Loucy (cell line): ENCODE results near the gene OSBPL1A.
A peak's percentile ranks its signal among the peaks of the same experiment; 100 is the strongest.

ENCODE experiments used
- H2AFZ ChIP-seq: fragments of 200-600 bp; sonication (generic); 2 replicates; pipeline ENCODE4 v1.6.0; 2016; ENCODE audit warnings: antibody characterized with exemption, mild to moderate bottlenecking, low read length, moderate library complexity
- H3F3A ChIP-seq: fragments of 200-600 bp; 2 replicates; pipeline ENCODE4 v1.6.0; 2016; ENCODE audit warnings: antibody characterized with exemption, low read depth, mild to moderate bottlenecking
- H3K27me3 ChIP-seq: fragments of 200-600 bp; sonication (generic); 2 replicates; pipeline ENCODE4 v1.6.1; 2014; ENCODE audit warnings: low read length, mild to moderate bottlenecking; ENCODE audit not compliant: insufficient read depth, poor library complexity, severe bottlenecking
- H3K36me3 ChIP-seq: fragments of 200-600 bp; sonication (generic); 2 replicates; pipeline ENCODE4 v1.6.1; 2016; ENCODE audit warnings: low read length; ENCODE audit not compliant: insufficient read depth
- H3K4me1 ChIP-seq: fragments of 200-600 bp; sonication (generic); 2 replicates; pipeline ENCODE4 v1.5.1; 2014; ENCODE audit warnings: low read length, mild to moderate bottlenecking; ENCODE audit not compliant: insufficient read depth, poor library complexity, severe bottlenecking
- H3K4me2 ChIP-seq: fragments of 200-600 bp; sonication (generic); 2 replicates; pipeline ENCODE4 v1.6.0; 2014; ENCODE audit warnings: antibody characterized with exemption, low read length, low read depth, mild to moderate bottlenecking; ENCODE audit not compliant: poor library complexity, severe bottlenecking
- H3K4me3 ChIP-seq: fragments of 200-600 bp; sonication (generic); 2 replicates; pipeline ENCODE4 v1.5.1; 2014; ENCODE audit warnings: low read length, mild to moderate bottlenecking, mixed read lengths; ENCODE audit not compliant: poor library complexity, severe bottlenecking
- H3K79me2 ChIP-seq: fragments of 200-600 bp; sonication (generic); 2 replicates; pipeline ENCODE4 v1.6.1; 2014; ENCODE audit warnings: low read length; ENCODE audit not compliant: insufficient read depth
- H3K9ac ChIP-seq: fragments of 200-600 bp; sonication (generic); 2 replicates; pipeline ENCODE4 v1.6.0; 2014; ENCODE audit warnings: mild to moderate bottlenecking, low read depth, low read length, moderate library complexity; ENCODE audit not compliant: poor library complexity, severe bottlenecking
- H3K9me2 ChIP-seq: fragments of 200-600 bp; sonication (generic); replicated peaks from 2 replicates; pipeline ENCODE4 v1.6.1; 2016; ENCODE audit warnings: low read depth, low read length, mixed read lengths
- H3K9me3 ChIP-seq: fragments of 200-600 bp; sonication (generic); 2 replicates; pipeline ENCODE4 v1.6.1; 2014; ENCODE audit warnings: mild to moderate bottlenecking, antibody characterized with exemption, low read length, low read depth; ENCODE audit not compliant: insufficient read depth
- H4K20me1 ChIP-seq: fragments of 200-600 bp; sonication (generic); 2 replicates; pipeline ENCODE4 v1.6.0; 2014; ENCODE audit warnings: antibody characterized with exemption, low read length, mild to moderate bottlenecking; ENCODE audit not compliant: insufficient read depth, poor library complexity, severe bottlenecking
- EZH2phosphoT487 ChIP-seq: fragments of 200-600 bp; IDR thresholded peaks from 2 replicates; pipeline ENCODE4 v1.6.1; 2018; ENCODE audit warnings: antibody characterized with exemption, mild to moderate bottlenecking, moderate library complexity, borderline replicate concordance
- TF ChIP-seq, protein P1 (sequence below): fragments of 200-600 bp; sonication (generic); conservative IDR thresholded peaks from 2 replicates; pipeline ENCODE4 v1.5.1; 2014; ENCODE audit warnings: mild to moderate bottlenecking, antibody characterized with exemption, low read length

Gene OSBPL1A

GRCh38 chr18:24273596-24273995, 124.0 kb downstream of the OSBPL1A start:
- H3K4me1 ChIP-seq, result no peaks in the 10 kb centered on the region
- H3K27me3 ChIP-seq, result no peaks in the 10 kb centered on the region
- no peaks in the 10 kb centered on the region for H4K20me1 ChIP-seq
- no peaks in the 10 kb centered on the region for H3K9me2 ChIP-seq
- H2AFZ ChIP-seq, result no peak overlapping the region
- no peaks in the 10 kb centered on the region for H3K36me3 ChIP-seq
- no peaks in the 10 kb centered on the region for H3K9me3 ChIP-seq
- H3K4me2 ChIP-seq, result no peak overlapping the region
- H3K4me3 ChIP-seq, result no peak overlapping the region
- no peaks in the 10 kb centered on the region for H3K79me2 ChIP-seq
- no peak overlapping the region for H3K9ac ChIP-seq
- TF ChIP-seq EZH2phosphoT487, result no peak
- TF ChIP-seq, protein P1, sequence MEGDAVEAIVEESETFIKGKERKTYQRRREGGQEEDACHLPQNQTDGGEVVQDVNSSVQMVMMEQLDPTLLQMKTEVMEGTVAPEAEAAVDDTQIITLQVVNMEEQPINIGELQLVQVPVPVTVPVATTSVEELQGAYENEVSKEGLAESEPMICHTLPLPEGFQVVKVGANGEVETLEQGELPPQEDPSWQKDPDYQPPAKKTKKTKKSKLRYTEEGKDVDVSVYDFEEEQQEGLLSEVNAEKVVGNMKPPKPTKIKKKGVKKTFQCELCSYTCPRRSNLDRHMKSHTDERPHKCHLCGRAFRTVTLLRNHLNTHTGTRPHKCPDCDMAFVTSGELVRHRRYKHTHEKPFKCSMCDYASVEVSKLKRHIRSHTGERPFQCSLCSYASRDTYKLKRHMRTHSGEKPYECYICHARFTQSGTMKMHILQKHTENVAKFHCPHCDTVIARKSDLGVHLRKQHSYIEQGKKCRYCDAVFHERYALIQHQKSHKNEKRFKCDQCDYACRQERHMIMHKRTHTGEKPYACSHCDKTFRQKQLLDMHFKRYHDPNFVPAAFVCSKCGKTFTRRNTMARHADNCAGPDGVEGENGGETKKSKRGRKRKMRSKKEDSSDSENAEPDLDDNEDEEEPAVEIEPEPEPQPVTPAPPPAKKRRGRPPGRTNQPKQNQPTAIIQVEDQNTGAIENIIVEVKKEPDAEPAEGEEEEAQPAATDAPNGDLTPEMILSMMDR, result no peak
- H3F3A ChIP-seq, result no peaks in the 10 kb centered on the region

- H3K27me3 ChIP-seq, result no peaks in the 10 kb centered on the region
- no peaks in the 10 kb centered on the region for H3K9me3 ChIP-seq
- no peak for TF ChIP-seq EZH2phosphoT487
- TF ChIP-seq, protein P1, result no peak
- H3K79me2 ChIP-seq, result no peaks in the 10 kb centered on the region
- H2AFZ ChIP-seq, result no peak overlapping the region
- H3K4me2 ChIP-seq, result peak overlapping the region; percentile 57
- no peaks in the 10 kb centered on the region for H3K4me1 ChIP-seq
- H3K4me3 ChIP-seq, result peak overlapping the region; percentile 51
- H3K9ac ChIP-seq, result no peak overlapping the region
- H4K20me1 ChIP-seq, result no peaks in the 10 kb centered on the region
- no peaks in the 10 kb centered on the region for H3K36me3 ChIP-seq
- H3K9me2 ChIP-seq, result no peaks in the 10 kb centered on the region
- no peaks in the 10 kb centered on the region for H3F3A ChIP-seq
Measured at GRCh38 chr18:24272229-24272525, 125.4 kb downstream of the OSBPL1A start.

- Histone ChIP-seq H3K9me2 (no peaks in the 10 kb centered on the region), H3K4me3 (peak overlapping the region; percentile 51), H2AFZ (no peak overlapping the region), H3F3A (no peaks in the 10 kb centered on the region), H3K4me2 (peak overlapping the region; percentile 57), H3K79me2 (no peaks in the 10 kb centered on the region), H3K9me3 (no peaks in the 10 kb centered on the region), H3K36me3 (no peaks in the 10 kb centered on the region), H3K4me1 (no peaks in the 10 kb centered on the region), H3K9ac (no peak overlapping the region), H3K27me3 (no peaks in the 10 kb centered on the region), H4K20me1 (no peaks in the 10 kb centered on the region)
- TF ChIP-seq, protein P1, result no peak
- no peak for TF ChIP-seq EZH2phosphoT487
Measured at GRCh38 chr18:24271381-24272228, 126.0 kb downstream of the OSBPL1A start.
